Gastrocnemius medialis (tissue), 4 donors: ENCODE measurements around the gene TMEM87B.

Source experiments
- POLR2A ChIP-seq, 2 donors: fragments of 450-650 bp; IDR thresholded peaks; one replicate each; pipeline ENCODE4 v1.6.1; 2017; ENCODE audit warnings: antibody characterized with exemption in 2 of 2, mild to moderate bottlenecking in 2 of 2, moderate library complexity in 2 of 2
- TF ChIP-seq, protein P1 (sequence below), 5 experiments: fragments of 450-650 bp in 3 of 5; fragments of 200-600 bp in 2 of 5; sonication (generic) in 2 of 5; IDR thresholded peaks in 4 of 5; conservative IDR thresholded peaks in 1 of 5; 1 replicate in 4 of 5; 2 replicates in 1 of 5; pipeline ENCODE4 v1.5.1; 2016 to 2019; ENCODE audit warnings: antibody characterized with exemption in 5 of 5, mild to moderate bottlenecking in 3 of 5, moderate library complexity in 3 of 5

GRCh38 chr2:112032689-112033465 is 22.2 kb upstream of the TMEM87B start:
- TF ChIP-seq, protein P1, sequence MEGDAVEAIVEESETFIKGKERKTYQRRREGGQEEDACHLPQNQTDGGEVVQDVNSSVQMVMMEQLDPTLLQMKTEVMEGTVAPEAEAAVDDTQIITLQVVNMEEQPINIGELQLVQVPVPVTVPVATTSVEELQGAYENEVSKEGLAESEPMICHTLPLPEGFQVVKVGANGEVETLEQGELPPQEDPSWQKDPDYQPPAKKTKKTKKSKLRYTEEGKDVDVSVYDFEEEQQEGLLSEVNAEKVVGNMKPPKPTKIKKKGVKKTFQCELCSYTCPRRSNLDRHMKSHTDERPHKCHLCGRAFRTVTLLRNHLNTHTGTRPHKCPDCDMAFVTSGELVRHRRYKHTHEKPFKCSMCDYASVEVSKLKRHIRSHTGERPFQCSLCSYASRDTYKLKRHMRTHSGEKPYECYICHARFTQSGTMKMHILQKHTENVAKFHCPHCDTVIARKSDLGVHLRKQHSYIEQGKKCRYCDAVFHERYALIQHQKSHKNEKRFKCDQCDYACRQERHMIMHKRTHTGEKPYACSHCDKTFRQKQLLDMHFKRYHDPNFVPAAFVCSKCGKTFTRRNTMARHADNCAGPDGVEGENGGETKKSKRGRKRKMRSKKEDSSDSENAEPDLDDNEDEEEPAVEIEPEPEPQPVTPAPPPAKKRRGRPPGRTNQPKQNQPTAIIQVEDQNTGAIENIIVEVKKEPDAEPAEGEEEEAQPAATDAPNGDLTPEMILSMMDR (IDR thresholded peaks at IDR 0.05 in 4 of 5, conservative IDR thresholded peaks at IDR 0.05 in 1 of 5): no peak
- no peak for TF ChIP-seq POLR2A (IDR thresholded peaks at IDR 0.05)
